Measurements from ENCODE around the gene GJD2.
A peak's percentile ranks its signal among the peaks of the same experiment; 100 is the strongest.

GJD2 gene

GRCh38 chr15:34721802-34722438 lies 32.9 kb downstream of the GJD2 start:
- DNase-seq, result peak; percentile 60

DNA sequence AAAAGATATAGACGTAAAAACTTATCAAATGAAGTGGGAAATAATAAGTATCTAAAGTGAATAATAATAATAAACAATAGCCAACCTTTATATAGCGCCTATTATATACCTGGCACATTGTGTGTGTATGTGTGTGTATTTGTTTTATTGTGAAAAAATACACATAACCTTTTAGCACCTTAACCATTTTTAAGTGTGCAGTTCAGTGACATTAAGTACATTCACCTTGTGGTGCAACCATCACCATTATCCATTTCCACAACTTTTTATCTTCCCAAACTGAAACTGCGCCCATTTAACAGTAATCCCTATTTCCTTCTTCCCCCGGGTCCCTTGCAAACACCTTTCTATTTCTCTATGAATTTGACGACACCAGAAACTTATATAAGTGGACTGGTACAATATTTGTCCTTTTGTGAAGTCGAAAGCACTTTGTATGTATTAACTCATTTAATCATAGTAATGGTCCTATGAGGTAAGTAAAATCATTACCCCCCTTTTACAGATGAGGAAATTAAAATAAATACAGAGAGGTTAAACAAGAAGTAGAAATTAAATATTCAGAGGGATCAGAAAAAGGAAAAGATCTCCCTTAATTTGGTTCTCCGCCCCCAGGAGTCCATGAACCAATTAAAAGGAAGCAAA lies 33.5 kb downstream of the GJD2 start:
- no peak for DNase-seq

DNA sequence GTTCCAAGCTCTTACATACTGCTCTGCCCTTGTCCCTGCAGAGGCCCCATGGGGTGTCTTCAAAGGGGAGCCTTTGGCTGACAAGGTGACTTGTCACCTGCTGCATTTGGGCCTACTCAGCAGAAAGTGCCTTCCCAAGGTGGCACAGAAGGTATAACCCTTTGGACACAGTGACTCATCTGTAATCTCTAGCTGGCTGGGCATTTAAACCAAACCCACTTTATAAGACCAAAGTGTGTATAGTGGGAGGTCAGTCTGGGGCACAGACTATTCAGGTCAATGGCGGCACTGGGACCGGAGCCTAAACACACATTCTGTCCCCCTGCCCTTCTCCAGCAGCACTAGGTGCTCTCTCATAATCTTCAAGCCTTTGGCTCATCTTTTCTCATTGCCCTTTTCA lies 35.1 kb downstream of the GJD2 start:
- DNase-seq, result no peak

GRCh38 chr15:34718681-34719665 lies 35.8 kb downstream of the GJD2 start:
- DNase-seq, result no peak

GRCh38 chr15:34717729-34718128 lies 37.1 kb downstream of the GJD2 start:
- no peak for DNase-seq

- no peak for DNase-seq
These were observed 38.7 kb downstream of the GJD2 start for GRCh38 chr15:34716111-34716510.

DNA sequence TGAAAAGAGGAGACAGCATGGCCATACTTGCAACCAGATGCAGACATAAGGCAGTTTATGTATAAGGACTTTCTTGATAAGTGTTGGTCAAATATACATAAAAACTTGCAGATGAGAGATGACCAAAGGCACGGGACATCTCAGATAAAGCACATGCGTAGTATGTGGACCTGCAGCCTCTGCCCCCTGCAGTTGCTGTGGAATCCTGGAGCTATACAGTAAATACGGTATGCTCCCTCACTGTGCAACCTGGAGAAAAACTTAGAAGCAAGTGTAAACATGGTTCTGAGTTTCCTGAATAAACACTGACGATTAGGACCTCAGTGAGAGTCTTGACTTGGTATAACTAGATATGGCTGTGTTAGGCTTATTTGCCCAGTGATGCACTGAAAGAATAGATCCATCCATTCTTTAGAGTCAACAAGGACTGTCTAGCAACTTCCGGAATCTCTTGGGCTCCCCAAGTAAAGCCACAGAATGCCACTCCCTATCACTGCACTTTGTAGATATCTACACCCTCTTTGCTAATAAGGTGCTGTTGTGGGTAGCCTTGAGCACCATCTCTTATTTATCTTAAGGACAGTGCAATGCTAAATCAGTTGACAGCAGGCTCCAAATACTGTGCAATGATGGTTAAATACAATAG lies 40.2 kb downstream of the GJD2 start:
- no peak for DNase-seq

DNA sequence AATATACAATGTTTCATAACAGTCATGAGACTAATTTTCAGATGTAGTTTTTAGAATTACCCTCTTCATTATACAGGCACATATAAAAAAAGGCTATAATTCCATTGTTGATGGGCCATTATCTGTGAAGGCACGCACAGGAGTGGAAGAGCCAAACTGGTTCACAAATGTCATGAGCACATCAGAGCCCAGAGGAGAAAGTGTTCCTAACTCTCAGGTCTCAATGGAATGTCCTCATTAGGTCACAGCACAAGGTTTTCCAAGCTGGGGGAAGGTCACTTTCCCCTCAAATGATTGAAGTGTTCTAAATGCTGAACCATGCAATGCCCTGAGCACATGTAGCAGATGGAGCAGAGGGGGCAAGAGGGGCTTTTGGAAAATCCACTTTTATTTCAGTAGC lies 41.2 kb downstream of the GJD2 start:
- DNase-seq, result no peak

DNA sequence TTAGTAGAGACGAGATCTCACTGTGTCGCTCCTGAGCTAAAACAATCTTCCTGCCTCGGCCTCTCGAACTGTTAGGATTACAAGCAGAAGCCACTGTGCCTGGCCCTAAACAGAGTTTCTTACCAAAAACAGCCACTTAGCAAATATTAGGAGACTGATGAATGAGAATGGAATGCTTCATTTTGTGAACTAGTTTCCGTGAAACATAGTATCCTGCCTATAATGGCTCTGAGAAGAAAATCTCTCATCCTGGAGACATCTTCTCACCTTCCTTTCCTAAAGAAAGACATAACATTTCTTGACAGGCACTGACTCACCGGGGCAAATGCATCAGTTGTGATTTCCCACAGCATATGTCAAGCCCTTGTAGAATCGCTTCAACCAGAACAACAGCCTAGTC lies 44.9 kb downstream of the GJD2 start:
- DNase-seq, result no peak

DNA sequence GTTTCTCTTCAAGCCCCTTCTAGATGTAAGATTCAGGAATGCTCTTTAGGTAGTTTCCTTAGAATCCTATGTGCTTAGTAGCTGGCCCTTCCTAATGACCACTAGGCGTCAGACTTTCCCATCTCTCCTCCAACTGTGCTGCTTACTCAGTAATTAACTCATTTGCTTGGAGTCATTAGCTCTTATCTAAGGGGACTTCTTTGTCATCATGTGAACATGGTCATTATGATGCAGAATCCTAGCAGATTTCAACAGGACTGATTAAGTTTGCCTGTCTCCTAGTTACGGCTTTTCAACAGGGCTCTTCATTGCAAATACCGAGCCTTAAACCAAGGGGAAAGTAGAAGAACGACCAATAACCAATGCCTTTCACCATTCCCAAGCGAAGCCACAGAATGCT lies 46.4 kb downstream of the GJD2 start:
- DNase-seq, result no peak

- no peak for DNase-seq
These were observed 53.3 kb downstream of the GJD2 start for GRCh38 chr15:34701536-34701935.
